ENCODE data around the gene FBP1.
"Not testable (repeated sequence)": the region's sequence is repeated elsewhere in the genome, so short reads cannot be mapped to it uniquely, and the experiment has no call there.

Gene FBP1

GRCh38 chr9:94611638-94612068 is 27.7 kb downstream of the FBP1 start:
- no peak for DNase-seq

- DNase-seq: no peak
These were observed 29.1 kb downstream of the FBP1 start for GRCh38 chr9:94610181-94610606.

- DNase-seq: no peak
These were observed 32.0 kb downstream of the FBP1 start for GRCh38 chr9:94607423-94607691.

GRCh38 chr9:94606646-94607422 is 32.5 kb downstream of the FBP1 start:
- DNase-seq: no peak

GRCh38 chr9:94603259-94604160 is 35.8 kb downstream of the FBP1 start:
- peak; percentile 50 for DNase-seq

- no peak for DNase-seq
These were observed 36.7 kb downstream of the FBP1 start for GRCh38 chr9:94602666-94603065.

- no peak for DNase-seq
These were observed 38.6 kb downstream of the FBP1 start for GRCh38 chr9:94600715-94601114.

- no peak for DNase-seq
These were observed 39.1 kb downstream of the FBP1 start for GRCh38 chr9:94600258-94600657.

- DNase-seq: no peak
These were observed 40.2 kb downstream of the FBP1 start for GRCh38 chr9:94599102-94599501.

- DNase-seq: no peak
These were observed 45.6 kb downstream of the FBP1 start, which contains the start of gene FBP2 for GRCh38 chr9:94593459-94594345. TSS of gene FBP2 (minus strand) at chr9:94593824. CDS start at chr9:94593726, 98 bp downstream.

- DNase-seq: not testable (repeated sequence)
These were observed 46.6 kb downstream of the FBP1 start for GRCh38 chr9:94592683-94593082.

GRCh38 chr9:94591876-94592275 is 47.4 kb downstream of the FBP1 start:
- DNase-seq: no peak

GRCh38 chr9:94591046-94591545 is 48.2 kb downstream of the FBP1 start:
- DNase-seq: not testable (repeated sequence)

- no peak for DNase-seq
These were observed 50.6 kb downstream of the FBP1 start for GRCh38 chr9:94588681-94589080.

GRCh38 chr9:94586814-94587213 is 52.5 kb downstream of the FBP1 start:
- DNase-seq: no peak

- DNase-seq: no peak
These were observed 53.0 kb downstream of the FBP1 start for GRCh38 chr9:94586316-94586715.

- DNase-seq: no peak
These were observed 54.8 kb downstream of the FBP1 start for GRCh38 chr9:94584555-94584954.

- no peak for DNase-seq
These were observed 57.6 kb downstream of the FBP1 start for GRCh38 chr9:94581728-94582127.

- no peak for DNase-seq
These were observed 61.7 kb downstream of the FBP1 start for GRCh38 chr9:94577571-94577970.

- no peak for DNase-seq
These were observed 62.3 kb downstream of the FBP1 start for GRCh38 chr9:94577036-94577435.

GRCh38 chr9:94576131-94576530 is 63.2 kb downstream of the FBP1 start:
- DNase-seq: no peak

- DNase-seq: no peak
These were observed 70.2 kb downstream of the FBP1 start for GRCh38 chr9:94568972-94569712.
